ENCODE results near the gene SLAMF7.
A peak's percentile ranks its signal among the peaks of the same experiment; 100 is the strongest.
"Not testable (repeated sequence)": the region's sequence is repeated elsewhere in the genome, so short reads cannot be mapped to it uniquely, and the experiment has no call there.

The SLAMF7 gene

DNA sequence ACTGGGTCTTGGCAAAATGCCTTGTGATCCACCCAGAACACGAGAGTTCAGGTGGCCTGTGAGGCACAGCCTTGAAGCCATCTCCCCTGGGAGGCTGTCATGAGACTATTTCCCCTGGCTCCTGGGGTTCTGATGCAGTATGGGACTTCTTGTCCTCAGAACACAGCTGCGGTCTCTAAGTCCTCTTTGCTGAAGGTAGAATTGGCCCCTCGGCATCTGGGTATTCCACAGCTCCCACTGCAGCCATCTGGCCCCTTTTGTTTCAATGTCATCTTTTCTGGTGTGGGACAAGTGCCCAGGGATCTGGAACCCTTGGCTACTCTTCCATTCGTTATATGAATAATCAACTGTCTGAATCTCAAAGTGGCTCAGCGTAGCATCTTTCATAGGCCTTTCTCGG, 39.9 kb downstream of the SLAMF7 start:
- DNase-seq = no peak

DNA sequence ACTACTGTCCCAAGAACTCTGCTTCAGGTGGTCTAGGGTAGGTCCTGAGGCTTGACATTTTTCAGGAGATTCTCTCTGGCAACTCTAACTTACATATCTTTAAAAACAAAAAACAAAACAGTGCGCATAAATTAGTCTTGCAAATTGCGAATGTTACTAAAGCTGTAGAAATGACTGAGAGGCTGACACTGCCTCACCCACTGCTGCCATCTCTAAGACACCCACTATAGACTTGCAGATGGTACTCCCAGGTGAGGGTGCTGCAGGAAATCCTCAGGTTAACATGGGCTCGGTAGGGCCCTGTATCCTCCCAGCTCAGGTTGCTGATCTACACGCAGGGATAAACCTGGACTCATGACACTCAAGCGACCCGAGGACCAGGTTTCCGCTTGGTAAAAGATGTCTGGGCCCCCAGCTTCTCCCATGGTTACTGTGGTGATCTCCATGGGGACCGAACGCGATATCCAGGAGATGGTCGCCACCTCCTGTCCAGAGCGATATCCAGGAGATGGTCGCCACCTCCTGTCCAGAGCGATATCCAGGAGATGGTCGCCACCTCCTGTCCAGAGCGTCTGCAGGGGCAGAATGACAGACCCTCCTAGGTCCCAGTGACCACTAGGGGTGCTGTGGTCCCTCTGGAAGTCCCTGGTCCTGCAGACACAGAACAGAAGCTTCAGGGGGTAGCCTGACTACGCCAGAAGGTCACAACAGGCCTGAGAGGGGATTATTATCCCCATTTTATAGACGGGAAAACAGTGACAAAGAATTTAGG, 40.8 kb downstream of the SLAMF7 start:
- peak; percentile 54 for DNase-seq

DNA sequence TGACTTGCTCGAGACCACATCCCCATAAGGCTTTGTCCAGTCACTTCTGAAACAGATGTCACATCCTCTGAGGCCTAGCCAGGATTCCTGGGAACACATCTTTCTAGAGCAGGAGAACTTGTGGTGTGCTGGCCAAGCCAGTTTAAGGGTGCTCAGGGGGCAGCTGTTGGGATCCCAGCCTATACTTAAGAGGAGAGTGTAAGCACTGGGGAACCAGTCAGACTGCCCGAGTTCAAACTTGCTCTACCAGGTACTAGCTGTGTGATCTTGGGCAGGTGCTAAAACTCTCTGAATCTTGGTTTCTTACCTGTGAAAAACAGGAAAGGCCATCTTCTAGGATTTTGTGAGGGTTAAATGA, 41.3 kb downstream of the SLAMF7 start:
- no peak for DNase-seq

DNA sequence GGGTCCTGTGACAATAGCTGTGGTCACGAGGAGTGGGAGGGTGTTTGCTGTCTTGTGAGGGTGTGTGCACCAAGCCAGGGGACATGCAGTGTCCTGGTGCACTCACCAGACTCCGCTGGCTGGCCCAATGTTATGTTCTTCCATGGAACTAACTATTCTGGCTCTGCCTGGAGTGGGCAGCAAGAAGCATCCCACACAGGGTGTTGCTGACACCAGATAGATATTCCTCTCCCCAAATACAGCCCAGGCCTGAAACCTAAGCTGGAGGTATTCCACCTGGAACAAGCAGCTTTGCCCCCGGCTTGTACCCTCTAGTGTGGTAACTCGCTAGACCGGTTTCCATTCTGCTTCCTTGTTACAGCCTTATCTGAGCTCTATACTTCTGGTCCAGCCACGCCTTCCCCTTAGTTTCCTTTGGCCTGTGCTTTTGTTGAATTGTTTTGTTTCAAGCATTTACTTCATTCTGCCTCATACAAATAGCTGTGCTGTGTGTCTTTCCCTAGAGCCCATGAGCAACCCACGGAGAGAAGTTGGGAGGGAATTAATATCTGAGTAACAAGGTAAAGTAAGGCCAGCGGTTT, 42.2 kb downstream of the SLAMF7 start:
- DNase-seq = no peak

DNA sequence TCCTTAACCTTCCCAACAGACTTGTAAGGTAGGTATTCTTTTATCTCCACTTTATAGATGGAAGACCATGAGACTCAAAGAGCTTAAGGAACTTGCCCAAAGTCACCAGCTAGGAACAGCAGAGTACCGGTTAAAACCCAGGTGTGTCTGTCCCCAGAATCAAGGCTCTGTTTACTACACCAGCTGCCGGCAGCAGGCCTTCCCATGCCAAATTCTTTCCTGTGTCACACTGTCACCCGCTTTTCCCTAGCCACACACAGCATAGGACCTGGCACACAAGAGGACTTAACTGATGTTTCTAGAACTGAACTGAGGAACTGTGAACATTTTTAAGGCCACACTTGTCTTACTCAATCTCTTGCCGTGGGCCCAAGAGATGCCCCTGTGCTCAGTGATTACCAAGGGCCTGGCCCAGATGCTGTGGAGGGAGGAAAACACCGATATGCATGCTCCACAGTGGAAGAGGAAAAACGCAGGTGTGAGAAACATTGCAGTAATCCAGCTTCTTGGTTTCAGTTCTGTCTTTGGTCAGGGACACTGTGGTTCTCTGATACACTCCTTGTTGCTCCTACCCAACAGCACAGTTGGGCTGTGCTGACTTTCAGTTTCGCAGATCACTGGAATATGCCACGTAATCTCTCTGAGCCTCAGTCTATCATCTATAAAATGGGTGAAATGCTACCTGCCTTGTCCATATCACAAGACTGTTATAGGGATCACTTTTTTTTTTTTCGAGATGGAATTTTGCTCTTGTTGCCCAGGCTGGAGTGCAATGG, 43.1 kb downstream of the SLAMF7 start:
- DNase-seq = peak; percentile 85

DNA sequence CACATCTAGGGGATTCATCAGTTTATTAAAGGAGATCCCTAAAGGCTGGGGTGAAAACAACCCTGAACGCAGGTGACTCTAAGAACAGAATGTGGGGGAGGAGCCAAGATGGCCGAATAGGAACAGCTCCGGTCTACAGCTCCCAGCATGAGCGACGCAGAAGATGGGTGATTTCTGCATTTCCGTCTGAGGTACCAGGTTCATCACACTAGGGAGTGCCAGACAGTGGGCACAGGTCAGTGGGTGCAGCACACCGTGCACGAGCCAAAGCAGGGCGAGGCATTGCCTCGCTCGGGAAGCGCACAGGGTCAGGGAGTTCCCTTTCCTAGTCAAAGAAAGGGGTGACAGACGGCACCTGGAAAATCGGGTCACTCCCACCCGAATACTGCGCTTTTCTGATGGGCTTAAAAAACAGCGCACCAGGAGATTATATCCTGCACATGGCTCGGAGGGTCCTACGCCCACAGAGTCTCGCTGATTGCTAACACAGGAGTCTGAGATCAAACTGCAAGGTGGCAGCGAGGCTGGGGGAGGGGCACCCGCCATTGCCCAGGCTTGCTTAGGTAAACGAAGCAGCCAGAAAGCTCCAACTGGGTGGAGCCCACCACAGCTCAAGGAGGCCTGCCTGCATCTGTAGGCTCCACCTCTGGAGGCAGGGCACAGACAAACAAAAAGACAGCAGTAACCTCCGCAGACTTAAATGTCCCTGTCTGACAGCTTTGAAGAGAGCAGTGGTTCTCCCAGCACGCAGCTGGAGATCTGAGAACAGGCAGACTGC, 44.1 kb downstream of the SLAMF7 start:
- DNase-seq = not testable (repeated sequence)

DNA sequence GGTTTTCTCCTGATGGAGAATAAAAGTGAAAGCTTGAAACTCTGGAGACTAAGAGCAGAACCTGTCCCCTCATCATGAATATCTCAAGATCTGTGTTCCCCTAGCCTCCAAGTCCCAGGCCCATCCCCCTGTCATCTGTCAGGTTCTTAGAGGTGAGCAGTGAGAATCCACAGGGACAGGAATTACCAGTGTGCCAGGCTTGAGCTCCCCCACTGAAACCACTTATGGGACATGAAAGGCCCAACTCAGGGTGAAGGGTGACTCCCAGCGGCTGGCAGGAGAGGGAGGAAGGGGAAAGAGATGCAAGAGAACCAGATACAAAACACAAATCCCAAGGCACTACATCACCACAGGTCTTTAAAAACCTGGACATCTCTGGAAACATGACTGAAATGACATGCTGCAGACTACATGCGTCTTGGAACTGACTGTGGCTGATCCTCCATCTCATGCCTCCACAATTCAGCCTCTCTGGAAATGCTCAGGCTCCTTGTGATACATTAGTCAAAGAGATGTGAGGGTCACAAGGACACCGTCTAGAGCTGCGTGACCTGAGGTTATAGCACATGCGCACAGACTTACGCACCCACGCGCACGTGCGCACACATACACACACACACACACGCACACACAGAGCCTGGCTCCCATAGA, 50.1 kb downstream of the SLAMF7 start:
- DNase-seq = no peak

DNA sequence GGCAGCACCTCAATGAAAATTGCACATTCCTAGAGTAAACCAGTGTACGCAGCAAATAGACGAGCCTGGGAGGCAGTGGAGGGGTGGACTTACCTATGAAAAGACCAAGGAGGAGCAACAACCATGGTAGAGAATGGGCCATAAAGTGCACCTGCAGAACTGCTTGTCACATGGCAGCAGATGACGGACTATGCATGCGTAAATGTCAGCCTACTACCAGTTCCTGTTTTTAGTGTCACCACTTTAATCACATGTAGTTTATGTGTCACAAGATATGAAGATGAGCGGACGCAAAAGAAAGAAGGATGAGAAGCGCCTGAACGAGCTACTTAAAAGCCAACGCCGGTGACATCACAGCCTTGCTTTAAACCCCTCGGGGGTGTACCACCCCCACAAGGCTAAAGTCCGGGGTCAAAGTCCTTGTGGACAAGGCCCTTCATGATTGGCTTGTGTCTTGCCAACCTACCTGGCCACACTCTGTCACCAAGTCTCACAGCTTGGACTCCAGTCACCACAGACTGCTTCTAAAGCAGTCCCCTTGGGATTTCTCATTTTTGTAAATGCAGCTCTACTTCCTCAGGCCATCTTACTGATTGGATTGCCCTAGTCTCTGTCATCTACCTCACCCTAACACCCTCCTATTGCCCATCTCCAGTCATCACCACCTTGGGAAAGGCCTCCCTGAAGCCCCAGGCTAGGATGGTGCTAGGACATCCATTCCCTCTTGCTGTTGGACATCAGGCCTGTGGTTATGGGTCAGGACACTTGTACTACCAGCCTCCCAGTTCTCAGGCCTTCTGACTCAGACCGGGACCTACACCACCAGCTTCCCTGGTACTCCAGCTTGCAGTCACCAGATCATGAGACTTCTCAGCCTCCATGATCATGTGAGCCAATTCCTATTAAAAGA, 50.9 kb downstream of the SLAMF7 start:
- no peak for DNase-seq

DNA sequence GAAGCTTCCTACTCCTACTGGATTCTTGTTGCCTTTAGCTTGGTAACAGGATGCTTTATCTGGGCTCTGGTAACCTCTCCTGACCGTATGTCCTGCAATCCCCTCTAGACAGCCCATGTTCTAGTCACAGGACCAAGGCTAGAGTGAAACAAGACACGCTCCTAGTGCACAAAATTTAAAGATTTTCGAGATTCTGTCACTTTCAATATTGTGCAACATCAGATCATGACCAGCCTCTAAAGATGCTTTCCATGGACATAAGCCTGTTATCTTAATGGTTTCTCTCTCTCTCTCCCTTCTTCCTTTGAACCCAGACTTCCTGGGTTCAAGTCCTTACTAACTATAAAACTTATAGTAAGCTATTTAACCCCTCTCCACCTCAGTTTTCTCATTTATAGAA, 55.3 kb downstream of the SLAMF7 start:
- DNase-seq = no peak

DNA sequence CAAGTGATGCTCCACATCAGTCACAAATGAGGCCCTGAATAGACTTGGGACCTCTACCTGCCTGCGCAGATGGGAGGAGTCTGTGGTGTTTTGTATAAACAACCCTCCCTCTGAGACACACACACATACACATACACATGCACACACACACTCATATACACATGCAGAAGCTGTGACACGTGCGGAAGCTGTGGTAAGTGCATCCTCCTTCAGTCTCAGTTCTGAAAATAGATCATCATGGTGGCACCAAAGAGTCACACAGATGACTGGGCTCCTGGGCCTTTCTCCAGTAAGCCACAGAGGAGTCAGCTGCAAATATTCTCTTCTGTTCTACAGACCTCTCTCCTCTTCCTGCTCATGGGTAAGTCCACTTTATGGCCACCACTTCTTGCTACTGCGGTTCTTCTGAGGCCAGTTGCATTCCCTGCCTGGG, 56.9 kb downstream of the SLAMF7 start, which contains the start of gene LY9:
TSS of gene LY9 (plus strand) at position 224 of the 433 bp plus-strand sequence. CDS start at position 238, 14 bp downstream.
- DNase-seq = peak; percentile 92

DNA sequence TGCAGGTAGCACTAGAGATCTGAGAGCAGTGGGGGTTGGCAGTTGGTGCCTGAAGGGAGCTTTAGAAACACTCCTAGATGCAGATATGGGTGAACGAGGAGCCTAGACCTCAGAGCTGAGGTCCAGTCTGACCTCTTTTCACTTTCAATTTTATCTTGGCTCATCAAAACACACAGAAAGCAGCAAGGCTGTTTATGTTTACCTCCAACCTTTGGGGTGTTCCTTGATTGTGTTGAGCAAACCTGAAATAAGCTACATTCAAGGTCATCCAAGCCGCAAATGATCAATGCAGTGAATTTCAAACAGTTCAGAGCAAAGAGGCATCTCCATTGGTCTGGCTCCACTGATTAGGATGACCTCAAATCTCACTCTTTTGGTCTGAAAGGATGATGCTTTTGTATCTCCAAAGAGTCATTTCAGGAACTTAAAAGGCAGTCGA, 58.2 kb downstream of the SLAMF7 start:
- DNase-seq = peak; percentile 54

DNA sequence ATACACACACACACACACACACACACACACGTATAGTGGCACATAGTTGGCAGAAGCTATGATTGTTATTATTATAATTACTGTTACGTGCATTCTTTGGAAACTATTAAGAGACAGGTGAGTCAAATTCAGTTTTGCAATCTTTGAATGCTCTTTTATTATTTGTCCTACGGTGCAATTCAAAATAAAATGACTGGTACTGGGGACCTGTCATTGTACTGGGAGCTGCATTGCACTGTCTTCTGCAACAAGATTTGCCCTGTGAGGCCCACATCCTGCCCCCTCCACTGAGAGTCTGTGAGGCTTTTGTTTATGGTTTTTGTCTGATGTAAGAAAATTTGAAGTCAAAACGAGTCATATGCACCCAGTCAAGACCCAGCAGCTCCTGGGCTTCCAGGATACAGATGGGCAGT, 58.8 kb downstream of the SLAMF7 start:
- peak; percentile 82 for DNase-seq

DNA sequence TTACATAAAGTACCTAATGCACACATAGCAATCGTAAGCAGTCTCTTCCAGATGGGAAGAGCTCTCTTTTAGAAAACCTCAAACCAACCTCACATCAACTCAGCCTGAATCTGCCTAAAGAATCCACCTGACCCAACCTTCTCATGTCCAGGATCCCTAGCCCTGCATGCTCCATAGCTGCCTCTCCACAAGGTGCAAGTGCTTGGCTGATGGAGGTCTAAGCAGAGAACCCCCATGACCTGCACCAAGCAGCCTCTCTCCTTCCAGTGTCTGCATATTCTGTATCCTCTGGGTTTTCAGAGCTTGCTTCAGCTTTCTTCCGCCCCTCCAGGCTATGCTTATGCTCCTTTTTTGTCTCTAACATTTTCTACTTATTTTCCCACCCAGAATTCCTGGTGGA, 59.4 kb downstream of the SLAMF7 start:
- DNase-seq = no peak

DNA sequence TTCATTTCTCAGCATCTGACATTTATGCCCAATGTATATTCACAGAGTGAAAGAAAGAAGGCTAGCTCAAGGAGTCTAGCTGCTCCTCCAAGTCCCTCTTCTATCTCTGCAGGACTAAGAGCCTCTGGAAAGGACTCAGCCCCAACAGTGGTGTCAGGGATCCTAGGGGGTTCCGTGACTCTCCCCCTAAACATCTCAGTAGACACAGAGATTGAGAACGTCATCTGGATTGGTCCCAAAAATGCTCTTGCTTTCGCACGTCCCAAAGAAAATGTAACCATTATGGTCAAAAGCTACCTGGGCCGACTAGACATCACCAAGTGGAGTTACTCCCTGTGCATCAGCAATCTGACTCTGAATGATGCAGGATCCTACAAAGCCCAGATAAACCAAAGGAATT, 60.6 kb downstream of the SLAMF7 start:
- no peak for DNase-seq

DNA sequence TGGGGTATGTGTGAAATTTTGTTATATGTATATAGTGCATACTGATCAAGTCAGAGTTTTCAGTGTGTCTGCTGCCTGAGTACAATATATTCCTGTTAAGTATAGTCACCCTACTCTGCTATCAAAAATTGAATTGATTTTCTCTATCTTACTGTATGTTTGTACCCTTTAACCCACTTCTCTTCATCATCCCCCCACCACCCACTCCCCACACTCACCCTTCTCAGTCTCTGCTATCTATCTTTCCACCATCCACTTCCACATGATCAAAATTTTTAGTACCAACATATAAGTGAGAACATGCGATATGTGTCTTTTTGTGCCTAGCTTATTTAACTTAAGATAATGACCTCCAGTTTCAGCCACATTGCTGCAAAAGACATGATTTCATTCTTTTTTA, 61.1 kb downstream of the SLAMF7 start:
- no peak for DNase-seq

DNA sequence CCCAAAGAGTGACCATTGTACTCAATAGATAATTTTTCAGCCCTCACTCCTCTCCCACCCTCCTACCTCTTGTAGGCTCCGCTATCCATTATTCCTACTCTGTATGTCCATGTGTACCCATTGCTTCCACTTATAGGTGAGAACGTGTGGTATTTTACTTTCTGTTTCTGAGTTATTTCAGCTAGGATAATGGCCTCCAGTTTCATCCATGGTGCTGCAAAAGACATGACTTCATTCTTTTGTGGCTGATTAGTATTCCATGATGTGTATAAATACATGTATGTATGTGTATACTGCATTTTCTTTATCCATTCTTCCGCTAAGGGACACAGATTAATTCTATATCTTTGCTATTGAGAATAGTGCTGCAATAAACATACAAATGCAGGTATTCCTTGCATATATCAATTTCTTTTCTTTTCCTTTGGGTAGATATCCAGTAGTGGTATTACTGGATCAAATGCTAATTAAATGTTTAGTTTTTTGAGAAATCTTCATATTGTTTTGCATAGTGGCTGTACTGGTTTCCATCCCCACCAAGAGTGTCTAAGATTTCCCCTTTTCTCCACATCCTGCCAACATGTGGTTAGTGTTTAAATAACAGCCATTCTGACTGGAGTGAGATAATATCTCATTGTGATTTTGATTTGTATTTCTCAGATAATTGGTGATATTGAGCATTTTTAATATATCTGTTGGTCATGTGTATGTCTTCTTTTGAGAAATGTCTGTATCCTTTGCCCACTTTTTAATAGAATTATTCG, 61.8 kb downstream of the SLAMF7 start:
- peak; percentile 64 for DNase-seq

DNA sequence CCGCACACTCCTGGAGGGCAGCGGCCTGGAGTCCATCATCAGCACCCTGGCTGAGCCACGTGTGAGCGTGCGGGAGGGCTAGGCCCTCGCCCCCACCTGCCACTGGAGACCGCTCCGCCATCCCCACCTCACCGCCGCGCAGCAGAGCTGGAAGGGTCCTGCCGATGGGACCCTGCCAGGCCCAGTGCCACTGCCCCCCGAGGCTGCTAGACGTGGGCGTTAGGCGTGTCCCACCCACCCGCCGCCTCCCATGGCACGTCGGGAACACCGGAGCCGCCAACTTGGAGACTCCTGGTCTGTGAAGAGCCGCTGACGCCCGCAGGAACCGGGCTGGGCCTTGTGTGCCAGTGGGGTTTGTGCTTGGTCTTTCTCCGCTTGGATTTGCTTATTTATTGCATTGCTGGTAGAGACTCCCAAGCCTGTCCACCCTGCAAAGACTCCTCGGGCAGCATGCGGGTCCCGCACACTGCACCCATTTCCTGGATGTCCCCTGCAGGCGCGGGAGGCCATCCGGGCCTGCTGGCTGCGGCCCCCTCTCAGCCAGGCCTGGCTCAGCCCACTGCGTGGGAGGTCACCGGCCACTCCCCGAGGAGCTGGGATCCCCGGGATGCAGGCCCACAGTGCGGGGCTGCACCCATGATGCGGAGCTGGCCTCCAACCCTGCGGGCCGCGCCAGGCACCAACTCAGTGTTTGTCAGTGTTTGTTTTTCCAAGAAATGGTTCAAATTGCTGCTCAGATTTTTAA, 63.0 kb downstream of the SLAMF7 start:
- no peak for DNase-seq
